HL-60/S4 treated with phorbol 12-myristate 13-acetate at 8.2 ng/mL for 4 days and 3 days (cell line): ENCODE results near the gene ZNG1B.
"Not testable (repeated sequence)": the region's sequence is repeated elsewhere in the genome, so short reads cannot be mapped to it uniquely, and the experiment has no call there.

Experiments
- in situ Hi-C: fragments of 300-500 bp; cut with MboI; formaldehyde crosslinking; loops from 2 replicates; pipeline ENCODE4 v1.15.0; 2022; ENCODE audit warnings: low sequenced_read_pairs

The ZNG1B gene

DNA sequence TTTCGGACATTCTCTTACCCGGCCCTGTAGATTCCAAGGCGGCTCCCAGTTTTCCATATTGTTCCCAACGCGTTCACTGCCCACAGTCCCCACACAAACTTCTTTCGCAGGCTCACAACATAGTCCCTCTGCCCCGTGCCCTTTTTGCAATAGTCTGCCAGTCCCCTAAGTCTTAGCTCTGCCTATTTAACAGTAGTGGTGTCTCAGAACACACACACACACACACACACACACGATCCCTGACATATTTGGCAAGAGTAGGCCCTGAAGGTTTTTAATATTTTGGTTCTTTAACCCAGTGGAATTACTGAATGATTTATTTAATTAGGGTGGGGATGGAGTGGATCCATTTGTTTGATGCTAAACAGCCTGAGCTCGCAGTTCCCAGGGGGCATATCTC is 105.0 kb downstream of the ZNG1B start:
- in situ Hi-C loops = not testable (repeated sequence)
